A673 (cell line): Measurements from ENCODE around the gene UBE2E2.

Source experiments
- EZH2 ChIP-seq: fragments of 200-600 bp; sonication (generic); IDR thresholded peaks from 2 replicates; pipeline ENCODE4 v1.6.1; 2017; ENCODE audit warnings: borderline replicate concordance, low read depth, mild to moderate bottlenecking, mixed read lengths, antibody characterized with exemption, low read length; ENCODE audit not compliant: poor library complexity, severe bottlenecking
- TF ChIP-seq, protein P1 (sequence below): fragments of 300-800, 200-600 bp; sonication (generic); conservative IDR thresholded peaks from 2 replicates; pipeline ENCODE4 v1.5.1; 2017; ENCODE audit warnings: low read depth, mild to moderate bottlenecking, antibody characterized with exemption, low read length, moderate library complexity, mixed read lengths

DNA sequence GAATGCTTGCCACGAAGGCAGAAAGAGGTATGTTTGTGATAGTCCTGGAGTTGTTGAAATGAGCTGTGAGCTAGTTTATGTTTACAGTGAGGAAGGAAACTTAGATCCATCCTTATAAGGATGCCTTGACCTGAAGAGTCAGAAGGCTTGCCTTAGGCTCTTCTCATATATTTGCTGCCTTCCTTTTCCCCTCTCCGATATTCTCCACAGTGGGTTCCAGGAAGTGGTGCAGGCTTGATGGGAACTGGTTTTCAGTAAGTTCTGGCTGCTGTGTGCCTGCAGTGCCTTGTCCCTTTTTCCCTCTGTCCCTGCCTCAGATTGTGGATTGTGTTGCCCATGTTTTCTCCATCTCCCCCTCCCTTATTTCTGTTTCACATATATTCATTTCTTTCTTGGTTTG, 315.3 kb downstream of the UBE2E2 start:
- TF ChIP-seq, protein P1, sequence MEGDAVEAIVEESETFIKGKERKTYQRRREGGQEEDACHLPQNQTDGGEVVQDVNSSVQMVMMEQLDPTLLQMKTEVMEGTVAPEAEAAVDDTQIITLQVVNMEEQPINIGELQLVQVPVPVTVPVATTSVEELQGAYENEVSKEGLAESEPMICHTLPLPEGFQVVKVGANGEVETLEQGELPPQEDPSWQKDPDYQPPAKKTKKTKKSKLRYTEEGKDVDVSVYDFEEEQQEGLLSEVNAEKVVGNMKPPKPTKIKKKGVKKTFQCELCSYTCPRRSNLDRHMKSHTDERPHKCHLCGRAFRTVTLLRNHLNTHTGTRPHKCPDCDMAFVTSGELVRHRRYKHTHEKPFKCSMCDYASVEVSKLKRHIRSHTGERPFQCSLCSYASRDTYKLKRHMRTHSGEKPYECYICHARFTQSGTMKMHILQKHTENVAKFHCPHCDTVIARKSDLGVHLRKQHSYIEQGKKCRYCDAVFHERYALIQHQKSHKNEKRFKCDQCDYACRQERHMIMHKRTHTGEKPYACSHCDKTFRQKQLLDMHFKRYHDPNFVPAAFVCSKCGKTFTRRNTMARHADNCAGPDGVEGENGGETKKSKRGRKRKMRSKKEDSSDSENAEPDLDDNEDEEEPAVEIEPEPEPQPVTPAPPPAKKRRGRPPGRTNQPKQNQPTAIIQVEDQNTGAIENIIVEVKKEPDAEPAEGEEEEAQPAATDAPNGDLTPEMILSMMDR, result no peak
- no peak for TF ChIP-seq EZH2
